Caco-2 (cell line): ENCODE measurements around the gene XPO4. TPM values are rescaled to one million over a fixed set of nuclear protein-coding genes. Genes with fewer than 3 reads are reported as not detected.

ENCODE experiments used
- BruUV-seq: library from RNA; stranded (reverse); fragments of 400-500 nt; replicated peaks from 2 replicates; lab custom pipeline; 2021; lab: Mats Ljungman, UMichigan
- CTCF ChIA-PET: fragments of 300-600 bp; sonication (Branson Sonifier 250); formaldehyde crosslinking; loops from one replicate; lab custom pipeline; 2022; ENCODE audit warnings: antibody characterized with exemption; lab: Charles Lee
- POLR2A ChIA-PET: fragments of 300-600 bp; sonication (Branson Sonifier 250); formaldehyde crosslinking; loops from one replicate; lab custom pipeline; 2022; ENCODE audit warnings: antibody characterized with exemption; lab: Charles Lee
- DNase-seq, 2 experiments: peaks; one replicate each; pipeline versions ENCODE4 v3.0.0 to v3.0.0-alpha.2; 2020 to 2022
- H3K27me3 ChIP-seq: replicated peaks from 2 replicates; pipeline ENCODE4 v1.6.0; 2011; ENCODE audit warnings: low read length; ENCODE audit not compliant: control insufficient read depth, insufficient read depth
- H3K36me3 ChIP-seq: 2 replicates; pipeline ENCODE4 v1.5.1; 2011; ENCODE audit warnings: low read length; ENCODE audit not compliant: control insufficient read depth, insufficient read depth
- H3K4me1 ChIP-seq: fragments of 250-450 bp; sonication (Bioruptor Pico); 2 replicates; pipeline ENCODE4 v1.5.1; 2020; ENCODE audit warnings: mild to moderate bottlenecking
- H3K4me3 ChIP-seq: 2 replicates; pipeline ENCODE4 v1.5.1; 2011; ENCODE audit warnings: low read depth, mild to moderate bottlenecking, control low read depth, low read length
- H3K9me3 ChIP-seq: fragments of 250-450 bp; sonication (Bioruptor Pico); 2 replicates; pipeline ENCODE4 v1.5.1; 2020; ENCODE audit warnings: mild to moderate bottlenecking, moderate library complexity
- H3K27ac Mint-ChIP-seq: one replicate; pipeline ENCODE4 v1.8.0; 2022; ENCODE audit warnings: mixed read lengths; ENCODE audit not compliant: unreplicated experiment
- H3K27me3 Mint-ChIP-seq: one replicate; pipeline ENCODE4 v1.8.0; 2022; ENCODE audit warnings: mixed read lengths; ENCODE audit not compliant: insufficient read depth, unreplicated experiment
- H3K36me3 Mint-ChIP-seq: one replicate; pipeline ENCODE4 v1.8.0; 2022; ENCODE audit warnings: mild to moderate bottlenecking, mixed read lengths; ENCODE audit not compliant: insufficient read depth, unreplicated experiment
- H3K4me1 Mint-ChIP-seq: one replicate; pipeline ENCODE4 v1.8.0; 2022; ENCODE audit warnings: low read depth, mixed read lengths; ENCODE audit not compliant: unreplicated experiment
- H3K4me3 Mint-ChIP-seq: one replicate; pipeline ENCODE4 v1.8.0; 2022; ENCODE audit warnings: mild to moderate bottlenecking, moderate library complexity, mixed read lengths; ENCODE audit not compliant: unreplicated experiment
- H3K9me3 Mint-ChIP-seq: one replicate; pipeline ENCODE4 v1.8.0; 2022; ENCODE audit warnings: mixed read lengths; ENCODE audit not compliant: unreplicated experiment
- intact Hi-C: fragments of 100-400 bp; cut with micrococcal nuclease; formaldehyde crosslinking; loops from one replicate; pipeline ENCODE4 v1.10.0; 2022; ENCODE audit not compliant: unreplicated experiment
- total RNA-seq: library from RNA; stranded (reverse); gene quantifications from 2 replicates; pipeline ENCODE4 v1.2.3, GENCODE V29; 2022
- TF ChIP-seq, protein P1 (sequence below), 2 experiments: fragments of 200-600 bp in 1 of 2; IDR thresholded peaks; 1 replicate in 1 of 2; 2 replicates in 1 of 2; pipeline versions ENCODE4 v1.5.1 to v1.8.0; 2011 to 2022; ENCODE audit warnings: antibody characterized with exemption in 1 of 2, control low read depth in 1 of 2, inconsistent platforms in 1 of 2, low read depth in 1 of 2, low read length in 1 of 2, mild to moderate bottlenecking in 1 of 2, moderate library complexity in 1 of 2; ENCODE audit not compliant: insufficient read depth in 1 of 2, severe bottlenecking in 1 of 2, unreplicated experiment in 1 of 2

The XPO4 gene
- total RNA-seq, 1 experiment from 2014 or later, result 33.3 TPM

- no peak overlapping the region for H3K4me3 Mint-ChIP-seq
- no peak overlapping the region for H3K27ac Mint-ChIP-seq
- ChIA-PET POLR2A (interaction anchor here (0.6 kb wide), 1 partner anchor 721 kb away, joined by 3 read pairs; no protein-coding TSS in a partner anchor), CTCF (interaction anchor here (0.6 kb wide), 1 partner anchor 23 kb away, joined by 3 read pairs; no protein-coding TSS in a partner anchor)
- peaks cover 7% of the 10 kb centered on the region for H3K4me1 Mint-ChIP-seq
- intact Hi-C loops, result no loop called here
- Histone ChIP-seq H3K36me3 (peaks cover 2% of the 10 kb centered on the region), H3K4me3 (no peak overlapping the region), H3K9me3 (no peaks in the 10 kb centered on the region), H3K4me1 (no peaks in the 10 kb centered on the region), H3K27me3 (no peaks in the 10 kb centered on the region)
- no peaks in the 10 kb centered on the region for H3K27me3 Mint-ChIP-seq
- no peaks in the 10 kb centered on the region for H3K9me3 Mint-ChIP-seq
- DNase-seq, result no peak
- TF ChIP-seq, protein P1, sequence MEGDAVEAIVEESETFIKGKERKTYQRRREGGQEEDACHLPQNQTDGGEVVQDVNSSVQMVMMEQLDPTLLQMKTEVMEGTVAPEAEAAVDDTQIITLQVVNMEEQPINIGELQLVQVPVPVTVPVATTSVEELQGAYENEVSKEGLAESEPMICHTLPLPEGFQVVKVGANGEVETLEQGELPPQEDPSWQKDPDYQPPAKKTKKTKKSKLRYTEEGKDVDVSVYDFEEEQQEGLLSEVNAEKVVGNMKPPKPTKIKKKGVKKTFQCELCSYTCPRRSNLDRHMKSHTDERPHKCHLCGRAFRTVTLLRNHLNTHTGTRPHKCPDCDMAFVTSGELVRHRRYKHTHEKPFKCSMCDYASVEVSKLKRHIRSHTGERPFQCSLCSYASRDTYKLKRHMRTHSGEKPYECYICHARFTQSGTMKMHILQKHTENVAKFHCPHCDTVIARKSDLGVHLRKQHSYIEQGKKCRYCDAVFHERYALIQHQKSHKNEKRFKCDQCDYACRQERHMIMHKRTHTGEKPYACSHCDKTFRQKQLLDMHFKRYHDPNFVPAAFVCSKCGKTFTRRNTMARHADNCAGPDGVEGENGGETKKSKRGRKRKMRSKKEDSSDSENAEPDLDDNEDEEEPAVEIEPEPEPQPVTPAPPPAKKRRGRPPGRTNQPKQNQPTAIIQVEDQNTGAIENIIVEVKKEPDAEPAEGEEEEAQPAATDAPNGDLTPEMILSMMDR (IDR thresholded peaks at IDR 0.05; ENCODE audit: insufficient read depth in 1 of 2, low read depth in 1 of 2, low read length in 1 of 2, severe bottlenecking in 1 of 2, unreplicated experiment in 1 of 2), result no peak
- H3K36me3 Mint-ChIP-seq, result peaks cover 46% of the 10 kb centered on the region
- no TSS peak for BruUV-seq
Observed at GRCh38 chr13:20860844-20861243, 41.7 kb downstream of the XPO4 start.

DNA sequence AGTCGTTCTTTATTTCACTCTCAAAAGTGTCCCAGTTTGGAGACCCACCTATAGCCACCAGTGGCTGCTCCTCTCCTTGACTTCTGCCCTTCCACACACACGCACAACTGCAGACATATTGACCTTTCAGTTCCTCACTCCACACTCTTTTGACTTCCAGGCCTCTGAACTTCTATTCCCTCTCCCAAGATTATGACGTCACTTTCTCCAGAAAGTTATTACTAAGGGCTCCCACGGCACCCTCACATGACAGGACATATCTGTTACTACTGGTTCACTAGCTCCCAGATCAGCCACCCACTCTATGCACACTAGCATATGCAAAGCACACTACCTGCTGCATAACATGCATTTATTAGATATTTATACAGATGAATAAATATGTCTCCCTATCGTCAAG is 45.9 kb downstream of the XPO4 start:
- intact Hi-C loops, result no loop called here
- H3K36me3 Mint-ChIP-seq, result peaks cover 47% of the 10 kb centered on the region
- H3K27ac Mint-ChIP-seq, result peak overlapping the region; percentile 6
- no peaks in the 10 kb centered on the region for H3K4me1 ChIP-seq
- H3K27me3 ChIP-seq, result no peaks in the 10 kb centered on the region
- POLR2A ChIA-PET, result no interaction called here
- no peak overlapping the region for H3K4me3 Mint-ChIP-seq
- no peaks in the 10 kb centered on the region for H3K9me3 ChIP-seq
- DNase-seq, result no peak
- peaks cover 7% of the 10 kb centered on the region for H3K4me1 Mint-ChIP-seq
- H3K9me3 Mint-ChIP-seq, result no peaks in the 10 kb centered on the region
- peaks cover 2% of the 10 kb centered on the region; the same call in 1 of the 2 replicates for H3K36me3 ChIP-seq
- CTCF ChIA-PET, result no interaction called here
- BruUV-seq, result no TSS peak
- H3K4me3 ChIP-seq, result no peak overlapping the region
- TF ChIP-seq, protein P1 (IDR thresholded peaks at IDR 0.05; ENCODE audit: insufficient read depth in 1 of 2, low read depth in 1 of 2, low read length in 1 of 2, severe bottlenecking in 1 of 2, unreplicated experiment in 1 of 2), result no peak
- H3K27me3 Mint-ChIP-seq, result no peaks in the 10 kb centered on the region

- H3K4me3 Mint-ChIP-seq, result no peak overlapping the region
- DNase-seq, result no peak
- ChIA-PET POLR2A (no interaction called here), CTCF (interaction anchor here (0.7 kb wide), 1 partner anchor 23 kb away, joined by 5 read pairs; no protein-coding TSS in a partner anchor)
- H3K27ac Mint-ChIP-seq, result no peak overlapping the region
- H3K4me1 Mint-ChIP-seq, result peaks cover 6% of the 10 kb centered on the region
- no peak overlapping the region for H3K4me3 ChIP-seq
- no peaks in the 10 kb centered on the region for H3K27me3 Mint-ChIP-seq
- no peaks in the 10 kb centered on the region for H3K9me3 Mint-ChIP-seq
- peaks cover 25% of the 10 kb centered on the region for H3K36me3 Mint-ChIP-seq
- H3K36me3 ChIP-seq, result no peaks in the 10 kb centered on the region
- TF ChIP-seq, protein P1 (IDR thresholded peaks at IDR 0.05; ENCODE audit: insufficient read depth in 1 of 2, low read depth in 1 of 2, low read length in 1 of 2, severe bottlenecking in 1 of 2, unreplicated experiment in 1 of 2), result no peak
- H3K27me3 ChIP-seq, result no peaks in the 10 kb centered on the region
- intact Hi-C loops, result no loop called here
- no peaks in the 10 kb centered on the region for H3K9me3 ChIP-seq
- BruUV-seq, result no TSS peak
- H3K4me1 ChIP-seq, result 0 out of 2 replicates have a peak, but pooled peaks cover 6% of the 10 kb centered on the region
Observed at GRCh38 chr13:20851844-20852402, 50.6 kb downstream of the XPO4 start.
